K562 (cell line): ENCODE results near the gene B3GALT6. TPM values are rescaled to one million over a fixed set of nuclear protein-coding genes. Genes with fewer than 3 reads are reported as not detected.
A peak's percentile ranks its signal among the peaks of the same experiment; 100 is the strongest.

Source experiments
- CBX2 ChIP-seq: fragments of 200-600 bp; sonication (generic); IDR thresholded peaks from one replicate; pipeline ENCODE4 v1.6.1; 2012; ENCODE audit warnings: mild to moderate bottlenecking, low read length, inconsistent platforms; ENCODE audit not compliant: insufficient read depth, poor library complexity, severe bottlenecking
- HDAC1 ChIP-seq, 2 experiments: fragments of 450-650 bp; IDR thresholded peaks; 2 replicates each; pipeline ENCODE4 v1.6.1; 2016 to 2017; ENCODE audit warnings: inconsistent platforms in 1 of 2, mild to moderate bottlenecking in 1 of 2, moderate library complexity in 1 of 2
- KLF10 ChIP-seq: fragments of 250-450 bp; sonication (Bioruptor Pico); IDR thresholded peaks from 2 replicates; pipeline ENCODE4 v1.6.1; 2021; ENCODE audit warnings: matching md5 sums
- MTA1 ChIP-seq: fragments of 450-650 bp; IDR thresholded peaks from 2 replicates; pipeline ENCODE4 v1.6.1; 2017; ENCODE audit warnings: borderline replicate concordance
- NEUROD1 ChIP-seq: fragments of 150-350 bp; IDR thresholded peaks from 2 replicates; pipeline ENCODE4 v1.6.1; 2014; ENCODE audit warnings: borderline replicate concordance, low read length, low read depth; ENCODE audit not compliant: partially characterized antibody
- POLR2G ChIP-seq: fragments of 200-400 bp; formaldehyde crosslinking; IDR thresholded peaks from 2 replicates; pipeline ENCODE4 v1.6.1; 2017; ENCODE audit warnings: low read depth, mild to moderate bottlenecking, antibody characterized with exemption, low read length, moderate library complexity
- SIN3A ChIP-seq, 2 experiments: fragments of 150-350 bp in 1 of 2; IDR thresholded peaks; 2 replicates each; pipeline ENCODE4 v1.6.1; 2011 to 2016; ENCODE audit warnings: borderline replicate concordance in 2 of 2, low read depth in 2 of 2, low read length in 2 of 2, mild to moderate bottlenecking in 2 of 2, moderate library complexity in 2 of 2; ENCODE audit not compliant: control insufficient read depth in 1 of 2
- TAF1 ChIP-seq: IDR thresholded peaks from 2 replicates; pipeline ENCODE4 v1.6.1; 2011; ENCODE audit warnings: mild to moderate bottlenecking, low read length, moderate library complexity; ENCODE audit not compliant: insufficient read depth, control insufficient read depth, severe bottlenecking; ENCODE audit errors: extremely low read depth
- TGIF2 ChIP-seq: sonication (generic); formaldehyde crosslinking; IDR thresholded peaks from 2 replicates; pipeline ENCODE4 v1.8.1; 2022; ENCODE audit warnings: mild to moderate bottlenecking, missing genetic modification reagents, moderate library complexity
- U2AF2 ChIP-seq: fragments of 200-400 bp; formaldehyde crosslinking; optimal IDR thresholded peaks from 2 replicates; pipeline ENCODE3; 2017; ENCODE audit warnings: low read depth, mild to moderate bottlenecking, low read length
- ZC3H8 ChIP-seq: fragments of 450-650 bp; IDR thresholded peaks from 2 replicates; pipeline ENCODE4 v1.6.1; 2017
- ZMIZ1 ChIP-seq, 2 experiments: fragments of 150-350 bp in 1 of 2; IDR thresholded peaks; 2 replicates each; pipeline ENCODE4 v1.6.1; 2012 to 2016; ENCODE audit warnings: low read depth in 2 of 2, low read length in 2 of 2, mild to moderate bottlenecking in 1 of 2, moderate library complexity in 1 of 2
- ZNF282 ChIP-seq: sonication (generic); formaldehyde crosslinking; IDR thresholded peaks from 2 replicates; pipeline ENCODE4 v1.8.1; 2023; ENCODE audit warnings: missing genetic modification reagents
- ZNF41 ChIP-seq: fragments of 250-450 bp; sonication (Bioruptor Pico); conservative IDR thresholded peaks from 2 replicates; pipeline ENCODE4 v1.4.0; 2020; ENCODE audit warnings: mild to moderate bottlenecking
- polyA plus RNA-seq, 8 experiments: library from polyadenylated mRNA; depleted of rRNA in 4 of 8; stranded (reverse) in 5 of 8; unstranded in 3 of 8; fragments of >200 nt; fragmentation: Nextera tagmentation in 2 of 8; fragmentation: Illumina TruSeq in 1 of 8; extraction: Ambion mirVana in 2 of 8; extraction: Trizol in 1 of 8; gene quantifications; 2 replicates each; pipeline versions ENCODE4 v1.2.1 to v1.2.3, GENCODE V29; 2011 to 2014; ENCODE audit warnings: inconsistent platforms in 1 of 8, missing spikeins in 1 of 8
- total RNA-seq, 7 experiments: library from RNA; depleted of rRNA in 6 of 7; stranded (reverse); fragments of >200 nt in 6 of 7; fragmentation: Illumina TruSeq in 2 of 7; extraction: Trizol in 2 of 7; gene quantifications; 2 replicates each; pipeline versions ENCODE4 v1.2.1 to v1.2.3, GENCODE V29; 2011 to 2021; ENCODE audit warnings: low replicate concordance in 1 of 7
- TF ChIP-seq, protein P1 (sequence below): sonication (generic); formaldehyde crosslinking; IDR thresholded peaks from 2 replicates; pipeline ENCODE4 v1.8.0; 2022; ENCODE audit warnings: missing genetic modification reagents, mild to moderate bottlenecking, moderate library complexity, borderline replicate concordance
- TF ChIP-seq, protein P2 (sequence below): fragments of 450-650 bp; formaldehyde crosslinking; IDR thresholded peaks from 2 replicates; pipeline ENCODE4 v1.4.0; 2020; ENCODE audit warnings: mild to moderate bottlenecking, moderate library complexity
- TF ChIP-seq, protein P3 (sequence below), 2 experiments: IDR thresholded peaks; 2 replicates each; pipeline ENCODE4 v1.6.1; 2011; ENCODE audit warnings: borderline replicate concordance in 1 of 2, control low read depth in 1 of 2, low read depth in 1 of 2, low read length in 1 of 2, mild to moderate bottlenecking in 1 of 2, mixed read lengths in 1 of 2, moderate library complexity in 1 of 2; ENCODE audit not compliant: insufficient read depth in 1 of 2, insufficient read length in 1 of 2, poor library complexity in 1 of 2, severe bottlenecking in 1 of 2; ENCODE audit errors: extremely low read depth in 1 of 2

The B3GALT6 gene
- total and polyA plus RNA-seq, 9 of the 15 experiments (the other 6 are each of a cell fraction or from before 2014, with no cell fraction given): 0.68 to 29.8 (median 9.9) TPM

DNA sequence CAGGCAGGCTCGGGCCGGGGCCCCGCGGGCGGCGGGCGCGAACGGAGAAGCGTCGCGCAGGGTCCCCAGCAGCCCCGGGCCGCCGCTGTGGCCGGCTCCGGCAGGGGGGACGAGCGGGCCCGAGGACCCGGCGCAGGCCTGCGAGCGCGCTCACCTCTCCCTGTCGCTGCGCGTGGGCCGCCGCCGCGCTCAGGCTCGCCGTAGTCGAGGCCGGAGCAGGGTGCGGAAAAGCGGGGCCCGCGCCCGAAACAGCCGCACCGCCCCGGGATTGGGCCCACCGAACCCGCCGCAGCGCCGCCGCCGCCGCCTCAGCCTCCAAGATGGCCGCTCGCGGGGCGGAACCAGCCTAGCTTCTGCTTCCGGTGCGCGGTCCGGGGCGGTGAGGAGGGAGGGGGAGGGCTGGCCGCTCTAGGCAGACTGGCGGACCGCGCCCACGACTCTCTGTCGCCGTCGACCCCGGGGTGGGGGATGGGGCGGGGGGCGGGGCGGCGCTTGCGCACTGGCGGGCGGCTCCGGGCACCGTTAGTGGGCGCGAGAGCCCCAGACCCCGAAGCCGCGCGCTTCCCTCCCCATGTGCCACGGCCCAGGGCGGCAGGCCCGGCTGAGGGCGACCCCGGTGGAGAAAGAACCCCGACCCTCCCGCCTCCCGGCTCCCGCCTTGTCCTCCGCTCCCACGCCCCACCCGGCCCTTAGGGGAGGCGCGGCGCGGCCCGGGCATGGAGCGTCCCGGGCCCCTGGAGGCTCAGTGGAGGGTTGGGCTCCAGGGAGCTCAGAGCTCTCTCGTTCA, 41.7 kb downstream of the B3GALT6 start, which contains the start of gene UBE2J2 (continued):
- TF ChIP-seq, protein P1, sequence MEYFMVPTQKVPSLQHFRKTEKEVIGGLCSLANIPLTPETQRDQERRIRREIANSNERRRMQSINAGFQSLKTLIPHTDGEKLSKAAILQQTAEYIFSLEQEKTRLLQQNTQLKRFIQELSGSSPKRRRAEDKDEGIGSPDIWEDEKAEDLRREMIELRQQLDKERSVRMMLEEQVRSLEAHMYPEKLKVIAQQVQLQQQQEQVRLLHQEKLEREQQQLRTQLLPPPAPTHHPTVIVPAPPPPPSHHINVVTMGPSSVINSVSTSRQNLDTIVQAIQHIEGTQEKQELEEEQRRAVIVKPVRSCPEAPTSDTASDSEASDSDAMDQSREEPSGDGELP: peak; percentile 72; the same call in 1 of the 2 replicates
- TF ChIP-seq SIN3A (IDR thresholded peaks at IDR 0.05; ENCODE audit: borderline replicate concordance in 2 of 2, control insufficient read depth in 1 of 2, low read depth in 2 of 2, low read length in 2 of 2): peak; percentile 53 to 61; a peak in 1 of 4 replicates
- TF ChIP-seq CBX2: no peak
- TF ChIP-seq TAF1: peak; percentile 88
- TF ChIP-seq ZC3H8: no peak
- no peak; the same call in 1 of the 2 replicates for TF ChIP-seq TGIF2 (CRISPR knock-in tag)
- no peak for TF ChIP-seq ZNF41 (CRISPR knock-in tag)
- TF ChIP-seq KLF10 (CRISPR knock-in tag): no peak
- TF ChIP-seq, protein P2, sequence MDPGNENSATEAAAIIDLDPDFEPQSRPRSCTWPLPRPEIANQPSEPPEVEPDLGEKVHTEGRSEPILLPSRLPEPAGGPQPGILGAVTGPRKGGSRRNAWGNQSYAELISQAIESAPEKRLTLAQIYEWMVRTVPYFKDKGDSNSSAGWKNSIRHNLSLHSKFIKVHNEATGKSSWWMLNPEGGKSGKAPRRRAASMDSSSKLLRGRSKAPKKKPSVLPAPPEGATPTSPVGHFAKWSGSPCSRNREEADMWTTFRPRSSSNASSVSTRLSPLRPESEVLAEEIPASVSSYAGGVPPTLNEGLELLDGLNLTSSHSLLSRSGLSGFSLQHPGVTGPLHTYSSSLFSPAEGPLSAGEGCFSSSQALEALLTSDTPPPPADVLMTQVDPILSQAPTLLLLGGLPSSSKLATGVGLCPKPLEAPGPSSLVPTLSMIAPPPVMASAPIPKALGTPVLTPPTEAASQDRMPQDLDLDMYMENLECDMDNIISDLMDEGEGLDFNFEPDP (CRISPR knock-in tag): no peak
- TF ChIP-seq ZMIZ1 (IDR thresholded peaks at IDR 0.05; ENCODE audit: low read depth in 2 of 2, low read length in 2 of 2): no peak
- no peak for TF ChIP-seq U2AF2
- TF ChIP-seq NEUROD1: no peak
- TF ChIP-seq POLR2G: peak; percentile 88
- TF ChIP-seq, protein P3, sequence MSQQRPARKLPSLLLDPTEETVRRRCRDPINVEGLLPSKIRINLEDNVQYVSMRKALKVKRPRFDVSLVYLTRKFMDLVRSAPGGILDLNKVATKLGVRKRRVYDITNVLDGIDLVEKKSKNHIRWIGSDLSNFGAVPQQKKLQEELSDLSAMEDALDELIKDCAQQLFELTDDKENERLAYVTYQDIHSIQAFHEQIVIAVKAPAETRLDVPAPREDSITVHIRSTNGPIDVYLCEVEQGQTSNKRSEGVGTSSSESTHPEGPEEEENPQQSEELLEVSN (IDR thresholded peaks at IDR 0.05; ENCODE audit: borderline replicate concordance in 1 of 2, extremely low read depth in 1 of 2, insufficient read depth in 1 of 2, insufficient read length in 1 of 2, low read depth in 1 of 2, low read length in 1 of 2, poor library complexity in 1 of 2, severe bottlenecking in 1 of 2): peak; percentile 52 to 85
- peak in 1 of 2 experiments; percentile 79; a peak in 2 of 4 replicates for TF ChIP-seq HDAC1 (IDR thresholded peaks at IDR 0.05)
- peak; percentile 86 for TF ChIP-seq ZNF282 (CRISPR knock-in tag)
- TF ChIP-seq MTA1: no peak
